Spleen (tissue), 11 donors: ENCODE results near the gene SOD2. TPM values are rescaled to one million over a fixed set of nuclear protein-coding genes. Genes with fewer than 3 reads are reported as not detected.

Experiments used
- DNase-seq: peaks from one replicate; pipeline ENCODE4 v3.0.0-alpha.2; 2020
- H3K27ac ChIP-seq, 8 donors: fragments of 200-600 bp; sonication (generic) in 7 of 8; 1 replicate in 4 of 8; 2 replicates in 4 of 8; pipeline versions ENCODE4 v1.5.0 to v1.8.0; 2016 to 2021; ENCODE audit warnings: inconsistent platforms in 4 of 8, mild to moderate bottlenecking in 4 of 8, moderate library complexity in 1 of 8
- H3K27me3 ChIP-seq, 7 donors: fragments of 200-600 bp; sonication (generic) in 6 of 7; replicated peaks in 1 of 7; 1 replicate in 4 of 7; 2 replicates in 3 of 7; pipeline versions ENCODE4 v1.5.0 to v1.8.0; 2016 to 2021; ENCODE audit warnings: inconsistent platforms in 3 of 7, mild to moderate bottlenecking in 1 of 7
- H3K36me3 ChIP-seq, 6 donors: fragments of 200-600 bp; sonication (generic) in 5 of 6; 1 replicate in 4 of 6; 2 replicates in 2 of 6; pipeline versions ENCODE4 v1.5.0 to v1.8.0; 2016 to 2021; ENCODE audit warnings: inconsistent platforms in 2 of 6
- H3K4me1 ChIP-seq, 6 donors: fragments of 200-600 bp; sonication (generic) in 5 of 6; 1 replicate in 3 of 6; 2 replicates in 3 of 6; pipeline versions ENCODE4 v1.5.0 to v1.8.0; 2016 to 2021; ENCODE audit warnings: inconsistent platforms in 3 of 6
- H3K4me3 ChIP-seq, 8 donors: fragments of 200-600 bp; sonication (generic) in 7 of 8; 1 replicate in 4 of 8; 2 replicates in 4 of 8; pipeline versions ENCODE4 v1.5.0 to v1.8.0; 2016 to 2021; ENCODE audit warnings: inconsistent platforms in 4 of 8, mild to moderate bottlenecking in 4 of 8, moderate library complexity in 2 of 8
- H3K9me3 ChIP-seq, 8 donors: fragments of 200-600 bp; sonication (generic) in 7 of 8; 1 replicate in 4 of 8; 2 replicates in 4 of 8; pipeline versions ENCODE4 v1.5.0 to v1.8.0; 2016 to 2021; ENCODE audit warnings: inconsistent platforms in 4 of 8
- CTCF ChIP-seq, 11 experiments: fragments of 200-600 bp in 7 of 11; fragments of 450-650 bp in 4 of 11; sonication (generic) in 4 of 11; IDR thresholded peaks in 8 of 11; conservative IDR thresholded peaks in 3 of 11; 1 replicate in 7 of 11; 2 replicates in 4 of 11; pipeline versions ENCODE4 v1.4.0 to v1.8.0; 2016 to 2021; ENCODE audit warnings: antibody characterized with exemption in 11 of 11, inconsistent platforms in 4 of 11, mild to moderate bottlenecking in 1 of 11
- POLR2A ChIP-seq, 3 donors: fragments of 450-650 bp; IDR thresholded peaks; one replicate each; pipeline ENCODE4 v1.5.1; 2017; ENCODE audit warnings: antibody characterized with exemption in 3 of 3, mild to moderate bottlenecking in 1 of 3
- POLR2AphosphoS5 ChIP-seq, 3 donors: sonication (generic); formaldehyde crosslinking; IDR thresholded peaks; one replicate each; pipeline ENCODE4 v1.5.1; 2017; ENCODE audit warnings: antibody characterized with exemption in 3 of 3
- WGBS, 5 donors: extraction: QIAGEN DNeasy Blood & Tissue Kit in 3 of 5; methylation state at CpG; one replicate each; pipeline versions ENCODE4 v1.1.5 to v1.1.7; 2013 to 2018; 5-methylcytosine and 5-hydroxymethylcytosine counted together
- intact Hi-C: fragments of 100-400 bp; cut with DNase I; formaldehyde crosslinking; loops from one replicate; pipeline ENCODE4 v1.15.0; 2023; ENCODE audit warnings: low total_unique reads
- polyA plus RNA-seq, 3 donors: library from polyadenylated mRNA; stranded (reverse); fragments of 200-250 nt; gene quantifications; one replicate each; pipeline ENCODE4 v1.2.1, GENCODE V29; 2013
- total RNA-seq, 7 donors: library from RNA; depleted of rRNA in 3 of 7; stranded (reverse); fragments of >200 nt in 3 of 7; fragmentation: NEBNext Ultra II Directional in 4 of 7; extraction: Animal tissue kit (Norgen Biotek cat#: 25700) in 4 of 7; gene quantifications; one replicate each; pipeline versions ENCODE4 v1.1.0 to v1.2.1, GENCODE V29; 2016 to 2021
- donor health status: healthy with polysubstance abuse.
- donor health status: DM: no; HTN: no; CAD: no; lungs with moderate emphysema.
- donor health status: DM: no; HTN: no; CAD: no.
- donor health status: Bipolar disorder and iron deficiency.
- donor health status: healthy.
- donor health status: DM: no; HTN: no; CAD: no.
- donor health status: DM: yes; HTN: yes; CAD: no.

Gene SOD2
- total and polyA plus RNA-seq, 10 donors = 60.3 to 463 (median 249) TPM

GRCh38 chr6:159716247-159717096 is 23.4 kb upstream of the SOD2 start:
- no peaks in the 10 kb centered on the region for H3K36me3 ChIP-seq
- H3K9me3 ChIP-seq = no peaks in the 10 kb centered on the region
- H3K27me3 ChIP-seq = no peaks in the 10 kb centered on the region
- intact Hi-C loops = no loop called here
- 39 to 65% (median 59%) methylated on average over 5 of the region's 5 CpGs for WGBS, 5 donors
- H3K4me3 ChIP-seq = peak overlapping the region in 2 of 8 donors; percentile 9 to 27
- no peak for DNase-seq
- peak overlapping the region in 7 of 8 donors; percentile 71 to 88 (median 78) for H3K27ac ChIP-seq
- TF ChIP-seq CTCF (IDR thresholded peaks at IDR 0.05 in 8 of 11, conservative IDR thresholded peaks at IDR 0.05 in 3 of 11) = no peak
- no peak for TF ChIP-seq POLR2A (IDR thresholded peaks at IDR 0.05)
- TF ChIP-seq POLR2AphosphoS5 (IDR thresholded peaks at IDR 0.05) = peak in 1 of 3 donors; percentile 51
- H3K4me1 ChIP-seq = peaks cover 5 to 46% (median 21%) of the 10 kb centered on the region in 6 donors

DNA sequence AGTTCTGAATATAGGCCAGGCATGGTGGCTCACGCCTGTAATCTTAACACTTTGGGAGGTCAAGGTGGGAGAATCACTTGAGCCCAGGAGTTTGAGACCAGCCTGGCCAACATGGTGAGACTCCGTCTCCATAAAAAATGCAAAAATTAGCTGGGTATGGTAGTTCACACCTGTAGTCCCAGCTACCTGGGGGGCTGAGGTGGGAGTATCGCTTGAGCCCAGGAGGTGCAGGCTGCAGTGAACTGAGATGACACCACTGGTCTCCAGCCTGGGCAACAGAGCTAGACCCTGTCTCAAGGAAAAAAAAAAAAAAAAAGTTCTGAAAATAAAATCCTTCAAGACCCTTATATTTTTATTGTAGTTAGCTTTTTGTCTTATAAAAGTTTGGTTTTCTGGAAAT is 22.6 kb upstream of the SOD2 start:
- intact Hi-C loops = no loop called here
- Histone ChIP-seq H3K4me1 (peaks cover 5 to 39% (median 19%) of the 10 kb centered on the region in 6 donors), H3K36me3 (no peaks in the 10 kb centered on the region)

DNA sequence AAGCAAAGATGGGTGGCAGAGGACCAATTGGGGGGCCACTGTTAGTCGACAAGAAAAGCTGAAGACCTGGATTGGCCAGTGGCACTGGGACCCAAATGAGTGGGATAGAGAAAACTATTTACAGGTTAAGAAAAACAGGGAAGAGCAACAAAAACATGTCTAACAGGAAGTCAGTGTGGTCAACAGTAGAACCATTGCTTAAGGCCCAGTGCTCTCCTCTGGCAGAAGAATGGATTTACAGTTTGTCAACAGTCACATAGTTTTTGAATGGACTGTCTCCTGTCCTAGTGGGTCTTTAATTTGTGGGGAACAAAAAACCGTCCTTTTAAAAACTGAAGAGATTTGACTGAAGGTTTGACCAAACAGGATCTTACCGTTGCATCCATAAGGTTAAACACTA is 22.1 kb upstream of the SOD2 start:
- intact Hi-C loops = no loop called here
- Histone ChIP-seq H3K27me3 (no peaks in the 10 kb centered on the region), H3K36me3 (no peaks in the 10 kb centered on the region), H3K9me3 (no peaks in the 10 kb centered on the region), H3K4me3 (peak overlapping the region in 1 of 8 donors; percentile 18), H3K27ac (peak overlapping the region in 6 of 8 donors; percentile 75 to 88 (median 78)), H3K4me1 (peaks cover 4 to 35% (median 19%) of the 10 kb centered on the region in 6 donors)
- no peak for DNase-seq
- TF ChIP-seq POLR2AphosphoS5 (IDR thresholded peaks at IDR 0.05) = no peak
- TF ChIP-seq CTCF (IDR thresholded peaks at IDR 0.05 in 8 of 11, conservative IDR thresholded peaks at IDR 0.05 in 3 of 11) = peak in 1 of 11 experiments; percentile 36
- 61 to 95% (median 74%) methylated on average over 3 of the region's 3 CpGs for WGBS, 5 donors

More for the DNA sequence above, 22.6 kb upstream of the SOD2 start:
- DNase-seq = no peak
- peak overlapping the region in 7 of 8 donors; percentile 71 to 88 (median 78) for H3K27ac ChIP-seq
- peak overlapping the region in 1 of 8 donors; percentile 18 for H3K4me3 ChIP-seq
- no peaks in the 10 kb centered on the region for H3K9me3 ChIP-seq
- WGBS, 5 donors = 93 to 99% (median 94%) methylated on average over 3 of the region's 3 CpGs
- H3K27me3 ChIP-seq = no peaks in the 10 kb centered on the region
- TF ChIP-seq CTCF (IDR thresholded peaks at IDR 0.05 in 8 of 11, conservative IDR thresholded peaks at IDR 0.05 in 3 of 11) = no peak
- TF ChIP-seq POLR2AphosphoS5 (IDR thresholded peaks at IDR 0.05) = no peak
- no peak for TF ChIP-seq POLR2A (IDR thresholded peaks at IDR 0.05)

GRCh38 chr6:159714404-159714803 is 21.4 kb upstream of the SOD2 start:
- H3K9me3 ChIP-seq = no peaks in the 10 kb centered on the region
- no peak for TF ChIP-seq POLR2A (IDR thresholded peaks at IDR 0.05)
- TF ChIP-seq POLR2AphosphoS5 (IDR thresholded peaks at IDR 0.05) = no peak
- no peak for TF ChIP-seq CTCF (IDR thresholded peaks at IDR 0.05 in 8 of 11, conservative IDR thresholded peaks at IDR 0.05 in 3 of 11)
- WGBS, 5 donors = 68 to 88% (median 87%) methylated on average over 5 of the region's 5 CpGs
- intact Hi-C loops = no loop called here
- H3K27ac ChIP-seq = peak overlapping the region in 4 of 8 donors; percentile 75 to 88 (median 79)
- H3K4me1 ChIP-seq = peaks cover 4 to 35% (median 19%) of the 10 kb centered on the region in 6 donors
- H3K4me3 ChIP-seq = peak overlapping the region in 1 of 8 donors; percentile 18
- no peak for DNase-seq
- no peaks in the 10 kb centered on the region for H3K27me3 ChIP-seq
- H3K36me3 ChIP-seq = no peaks in the 10 kb centered on the region
